ENCODE results near the gene LYZL1.
"Not testable (repeated sequence)": the region's sequence is repeated elsewhere in the genome, so short reads cannot be mapped to it uniquely, and the experiment has no call there.

LYZL1 gene

DNA sequence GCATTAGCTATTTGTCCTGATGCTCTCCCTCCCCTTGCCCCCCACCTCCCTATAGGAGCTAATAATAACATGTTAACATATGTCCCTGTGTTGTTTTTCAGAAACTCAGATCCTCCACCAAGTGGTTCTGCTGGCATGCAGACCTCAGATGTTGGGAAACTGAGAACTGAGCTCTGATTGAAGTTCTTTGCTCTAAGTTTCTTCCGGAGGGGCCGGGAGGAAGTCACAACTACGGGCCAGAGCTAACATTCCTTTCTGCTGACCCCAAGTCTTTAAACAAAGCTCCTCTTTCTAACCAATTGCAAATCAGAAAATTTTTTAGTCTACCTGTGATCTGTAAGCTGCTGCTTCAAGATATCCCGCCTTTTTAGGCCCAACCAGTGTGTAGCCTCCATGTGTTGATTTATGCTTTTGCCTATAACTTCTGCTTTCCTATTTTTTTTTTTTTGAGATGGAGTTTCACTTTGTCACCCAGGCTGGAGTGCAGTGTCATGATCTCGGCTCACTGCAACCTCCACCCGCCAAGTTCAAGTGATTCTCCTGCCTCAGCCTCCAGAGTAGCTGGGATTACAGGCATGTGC, 66.6 kb downstream of the LYZL1 start:
- H2BK15ac ChIP-seq (ENCODE audit: low read length) = no peak overlapping the region
- H3K79me1 ChIP-seq (ENCODE audit: low read depth, low read length) = no peaks in the 10 kb centered on the region
- no peak overlapping the region for H3K4ac ChIP-seq (ENCODE audit: low read length)
- no peak overlapping the region for H3K27ac ChIP-seq (replicated peaks; ENCODE audit: low read length)
- H2AFZ ChIP-seq (ENCODE audit: low read length) = no peak overlapping the region
- H2AK5ac ChIP-seq (ENCODE audit: low read depth, low read length) = no peak overlapping the region
- H3K27me3 ChIP-seq (ENCODE audit: control insufficient read depth in 3 of 3, insufficient read depth in 3 of 3, low read depth in 1 of 3, low read length in 3 of 3) = no peaks in the 10 kb centered on the region
- H3K14ac ChIP-seq (ENCODE audit: low read length) = no peak overlapping the region
- H2BK12ac ChIP-seq (ENCODE audit: low read length) = no peak overlapping the region
- no peak overlapping the region for H2BK120ac ChIP-seq (ENCODE audit: low read depth, low read length)
- no peaks in the 10 kb centered on the region for H3K36me3 ChIP-seq (replicated peaks in 1 of 2; ENCODE audit: control insufficient read depth in 2 of 2, insufficient read depth in 2 of 2, low read length in 2 of 2)
- no peak for DNase-seq (ENCODE audit: low spot score)
- no peaks in the 10 kb centered on the region for H3K9me3 ChIP-seq (replicated peaks in 1 of 2; ENCODE audit: control insufficient read depth in 2 of 2, insufficient read depth in 1 of 2, low read depth in 1 of 2, low read length in 2 of 2)
- no peak overlapping the region for H2BK5ac ChIP-seq (ENCODE audit: low read length)
- H3K18ac ChIP-seq (ENCODE audit: low read length) = no peak overlapping the region
- no peak overlapping the region for H4K8ac ChIP-seq (ENCODE audit: low read depth, low read length)
- no peak overlapping the region for H3K4me3 ChIP-seq (ENCODE audit: low read length in 2 of 2)
- no peaks in the 10 kb centered on the region for H3K4me1 ChIP-seq (ENCODE audit: control insufficient read depth in 2 of 2, insufficient read depth in 1 of 2, low read depth in 1 of 2, low read length in 2 of 2)
- H3K4me2 ChIP-seq (ENCODE audit: insufficient read depth, low read length, poor library complexity, severe bottlenecking) = no peak overlapping the region
- no peak overlapping the region for H3K23ac ChIP-seq (ENCODE audit: low read depth, low read length, poor library complexity)
- no peak overlapping the region for H4K91ac ChIP-seq (ENCODE audit: low read depth, low read length, poor library complexity)
- H3K9ac ChIP-seq (ENCODE audit: low read depth, low read length, poor library complexity) = no peak overlapping the region
- WGBS, 2 donors (ENCODE audit: extremely low coverage in 2 of 2, insufficient read length in 2 of 2, insufficient replicate concordance in 1 of 2) = no CpG with 5 or more reads among the region's 6 CpGs

DNA sequence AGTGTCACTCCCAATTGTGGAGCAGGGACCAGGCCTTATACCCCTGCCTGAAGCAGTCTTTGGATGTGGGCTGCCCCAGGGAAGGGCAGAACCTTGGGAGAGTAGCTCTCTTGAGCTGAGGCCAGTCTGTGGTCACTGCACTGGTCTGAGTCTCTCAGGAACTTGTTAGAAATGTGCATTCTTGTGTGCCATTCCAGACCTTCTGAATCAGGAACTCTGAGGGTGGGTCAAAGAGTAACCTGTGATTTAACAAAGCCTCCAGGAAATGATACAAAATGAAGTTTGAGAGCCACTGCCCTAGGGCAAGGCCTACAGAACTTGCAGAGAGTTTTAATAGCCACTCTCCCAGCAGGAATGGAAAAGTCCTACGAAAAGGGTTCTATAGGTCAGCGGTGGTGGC, 68.1 kb downstream of the LYZL1 start:
- Histone ChIP-seq H2BK5ac (ENCODE audit: low read length) (no peak overlapping the region), H3K18ac (ENCODE audit: low read length) (no peak overlapping the region), H3K4me1 (ENCODE audit: control insufficient read depth in 2 of 2, insufficient read depth in 1 of 2, low read depth in 1 of 2, low read length in 2 of 2) (no peaks in the 10 kb centered on the region), H3K23ac (ENCODE audit: low read depth, low read length, poor library complexity) (no peak overlapping the region), H3K9ac (ENCODE audit: low read depth, low read length, poor library complexity) (no peak overlapping the region), H3K4me3 (ENCODE audit: low read length in 2 of 2) (no peak overlapping the region), H3K27ac (replicated peaks; ENCODE audit: low read length) (no peak overlapping the region), H3K36me3 (replicated peaks in 1 of 2; ENCODE audit: control insufficient read depth in 2 of 2, insufficient read depth in 2 of 2, low read length in 2 of 2) (no peaks in the 10 kb centered on the region), H2BK120ac (ENCODE audit: low read depth, low read length) (no peak overlapping the region), H3K9me3 (replicated peaks in 1 of 2; ENCODE audit: control insufficient read depth in 2 of 2, insufficient read depth in 1 of 2, low read depth in 1 of 2, low read length in 2 of 2) (no peaks in the 10 kb centered on the region), H2BK12ac (ENCODE audit: low read length) (peak overlapping the region; percentile 49), H3K79me1 (ENCODE audit: low read depth, low read length) (no peaks in the 10 kb centered on the region), H3K4ac (ENCODE audit: low read length) (no peak overlapping the region), H3K14ac (ENCODE audit: low read length) (no peak overlapping the region), H2AK5ac (ENCODE audit: low read depth, low read length) (peak overlapping the region; percentile 85), H4K8ac (ENCODE audit: low read depth, low read length) (no peak overlapping the region), H2AFZ (ENCODE audit: low read length) (no peak overlapping the region), H3K27me3 (ENCODE audit: control insufficient read depth in 3 of 3, insufficient read depth in 3 of 3, low read depth in 1 of 3, low read length in 3 of 3) (no peaks in the 10 kb centered on the region), H3K4me2 (ENCODE audit: insufficient read depth, low read length, poor library complexity, severe bottlenecking) (no peak overlapping the region), H4K91ac (ENCODE audit: low read depth, low read length, poor library complexity) (no peak overlapping the region), H2BK15ac (ENCODE audit: low read length) (no peak overlapping the region)
- no CpG with 5 or more reads among the region's 2 CpGs for WGBS, 2 donors (ENCODE audit: extremely low coverage in 2 of 2, insufficient read length in 2 of 2, insufficient replicate concordance in 1 of 2)
- DNase-seq (ENCODE audit: low spot score) = no peak

DNA sequence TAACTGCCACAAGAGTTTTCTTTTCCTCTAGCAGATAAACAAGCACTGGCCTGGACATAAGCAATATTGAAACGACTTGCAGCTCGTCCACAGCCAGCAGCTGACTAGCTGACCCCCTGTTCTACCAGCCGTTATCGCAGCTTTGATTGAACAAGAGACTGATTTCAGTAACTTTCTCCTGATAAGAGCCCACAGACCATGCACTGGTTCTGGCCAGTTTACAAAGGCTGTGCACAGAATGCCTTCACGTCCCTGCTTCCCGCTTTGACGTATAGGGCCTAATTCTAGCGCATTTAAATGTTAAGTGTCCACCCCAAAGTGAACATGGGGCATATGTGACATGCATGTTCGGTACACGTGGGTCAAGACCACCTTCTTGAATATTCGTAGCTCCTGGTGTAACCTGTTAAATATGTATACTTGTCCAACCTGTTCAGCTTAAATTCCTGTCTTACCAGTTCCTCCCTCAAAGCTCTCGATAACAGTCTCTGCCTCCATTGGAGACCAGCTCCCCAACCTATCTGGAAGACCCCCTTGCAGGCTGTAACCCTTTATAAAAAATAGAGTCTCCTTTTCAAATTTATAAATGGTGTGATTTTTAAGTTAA, 69.2 kb downstream of the LYZL1 start:
- H3K27ac ChIP-seq (replicated peaks; ENCODE audit: low read length) = no peak overlapping the region
- H3K9me3 ChIP-seq (replicated peaks in 1 of 2; ENCODE audit: control insufficient read depth in 2 of 2, insufficient read depth in 1 of 2, low read depth in 1 of 2, low read length in 2 of 2) = no peaks in the 10 kb centered on the region
- H3K18ac ChIP-seq (ENCODE audit: low read length) = no peak overlapping the region
- DNase-seq (ENCODE audit: low spot score) = no peak
- H2AK5ac ChIP-seq (ENCODE audit: low read depth, low read length) = no peak overlapping the region
- no peak overlapping the region for H2AFZ ChIP-seq (ENCODE audit: low read length)
- H3K23ac ChIP-seq (ENCODE audit: low read depth, low read length, poor library complexity) = no peak overlapping the region
- no peak overlapping the region for H3K4me2 ChIP-seq (ENCODE audit: insufficient read depth, low read length, poor library complexity, severe bottlenecking)
- H3K14ac ChIP-seq (ENCODE audit: low read length) = no peak overlapping the region
- H3K36me3 ChIP-seq (replicated peaks in 1 of 2; ENCODE audit: control insufficient read depth in 2 of 2, insufficient read depth in 2 of 2, low read length in 2 of 2) = no peaks in the 10 kb centered on the region
- no peak overlapping the region for H2BK15ac ChIP-seq (ENCODE audit: low read length)
- H3K4me1 ChIP-seq (ENCODE audit: control insufficient read depth in 2 of 2, insufficient read depth in 1 of 2, low read depth in 1 of 2, low read length in 2 of 2) = no peaks in the 10 kb centered on the region
- H3K27me3 ChIP-seq (ENCODE audit: control insufficient read depth in 3 of 3, insufficient read depth in 3 of 3, low read depth in 1 of 3, low read length in 3 of 3) = no peaks in the 10 kb centered on the region
- H2BK5ac ChIP-seq (ENCODE audit: low read length) = no peak overlapping the region
- H3K79me1 ChIP-seq (ENCODE audit: low read depth, low read length) = no peaks in the 10 kb centered on the region
- WGBS, 2 donors (ENCODE audit: extremely low coverage in 2 of 2, insufficient read length in 2 of 2, insufficient replicate concordance in 1 of 2) = no CpG with 5 or more reads among the region's 12 CpGs
- no peak overlapping the region for H3K4me3 ChIP-seq (ENCODE audit: low read length in 2 of 2)
- H4K91ac ChIP-seq (ENCODE audit: low read depth, low read length, poor library complexity) = no peak overlapping the region
- no peak overlapping the region for H3K9ac ChIP-seq (ENCODE audit: low read depth, low read length, poor library complexity)
- no peak overlapping the region for H3K4ac ChIP-seq (ENCODE audit: low read length)
- no peak overlapping the region for H2BK12ac ChIP-seq (ENCODE audit: low read length)
- no peak overlapping the region for H4K8ac ChIP-seq (ENCODE audit: low read depth, low read length)
- no peak overlapping the region for H2BK120ac ChIP-seq (ENCODE audit: low read depth, low read length)

DNA sequence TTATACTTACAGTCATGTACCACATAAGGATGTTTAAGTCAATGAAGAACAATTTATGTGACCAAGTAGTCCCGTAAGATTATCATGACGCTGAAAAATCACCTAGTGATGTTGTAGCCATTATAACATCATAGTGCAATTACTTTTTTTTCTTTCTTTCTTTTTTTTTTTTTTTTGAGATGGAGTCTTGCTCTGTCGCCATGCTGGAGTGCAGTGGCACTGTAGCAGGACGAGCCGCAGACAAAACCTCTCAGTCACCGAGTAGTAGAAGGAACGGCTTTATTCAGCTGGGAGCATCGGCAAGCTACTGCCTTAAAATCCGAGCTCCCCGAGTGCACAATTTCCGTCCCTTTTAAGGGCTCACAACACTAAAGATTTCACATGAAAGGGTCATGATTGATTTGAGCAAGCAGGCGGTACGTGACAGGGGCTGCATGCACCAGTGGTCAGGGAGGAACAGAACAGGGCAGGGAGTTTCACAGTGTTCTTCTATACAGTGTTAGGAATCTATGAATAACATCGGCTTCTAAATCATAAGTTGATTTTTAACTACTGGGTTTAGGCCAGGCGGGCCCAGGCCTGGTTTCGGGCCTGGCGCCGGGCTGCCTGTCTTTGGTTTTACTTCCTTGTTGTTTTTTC, 71.5 kb downstream of the LYZL1 start:
- not testable (repeated sequence) for H2AK5ac ChIP-seq (ENCODE audit: low read depth, low read length); H2BK12ac ChIP-seq (ENCODE audit: low read length); H3K4me3 ChIP-seq (ENCODE audit: low read length in 2 of 2); H3K4me2 ChIP-seq (ENCODE audit: insufficient read depth, low read length, poor library complexity, severe bottlenecking); H4K91ac ChIP-seq (ENCODE audit: low read depth, low read length, poor library complexity); H3K23ac ChIP-seq (ENCODE audit: low read depth, low read length, poor library complexity); H4K8ac ChIP-seq (ENCODE audit: low read depth, low read length); H3K27ac ChIP-seq (replicated peaks; ENCODE audit: low read length); H3K9ac ChIP-seq (ENCODE audit: low read depth, low read length, poor library complexity); H3K9me3 ChIP-seq (replicated peaks in 1 of 2; ENCODE audit: control insufficient read depth in 2 of 2, insufficient read depth in 1 of 2, low read depth in 1 of 2, low read length in 2 of 2); H3K14ac ChIP-seq (ENCODE audit: low read length); H3K36me3 ChIP-seq (replicated peaks in 1 of 2; ENCODE audit: control insufficient read depth in 2 of 2, insufficient read depth in 2 of 2, low read length in 2 of 2); H2AFZ ChIP-seq (ENCODE audit: low read length); H2BK5ac ChIP-seq (ENCODE audit: low read length); H3K79me1 ChIP-seq (ENCODE audit: low read depth, low read length); H3K4me1 ChIP-seq (ENCODE audit: control insufficient read depth in 2 of 2, insufficient read depth in 1 of 2, low read depth in 1 of 2, low read length in 2 of 2); H3K4ac ChIP-seq (ENCODE audit: low read length); DNase-seq (ENCODE audit: low spot score); H2BK120ac ChIP-seq (ENCODE audit: low read depth, low read length); H2BK15ac ChIP-seq (ENCODE audit: low read length); H3K18ac ChIP-seq (ENCODE audit: low read length); H3K27me3 ChIP-seq (ENCODE audit: control insufficient read depth in 3 of 3, insufficient read depth in 3 of 3, low read depth in 1 of 3, low read length in 3 of 3)
- no CpG with 5 or more reads among the region's 18 CpGs for WGBS, 2 donors (ENCODE audit: extremely low coverage in 2 of 2, insufficient read length in 2 of 2, insufficient replicate concordance in 1 of 2)
